ENCODE results near the gene ZEB2. TPM values are rescaled to one million over a fixed set of nuclear protein-coding genes. Genes with fewer than 3 reads are reported as not detected.
A peak's percentile ranks its signal among the peaks of the same experiment; 100 is the strongest.

ZEB2 gene
- total and polyA plus RNA-seq, 9 donors = 55.3 to 250 (median 174) TPM

GRCh38 chr2:144529841-144530240, 9.9 kb upstream of the ZEB2 start:
- Histone ChIP-seq H3K27me3 (no peaks in the 10 kb centered on the region), H3K36me3 (no peaks in the 10 kb centered on the region), H3K9me3 (no peaks in the 10 kb centered on the region), H3K4me3 (no peak overlapping the region), H3K27ac (no peak overlapping the region), H3K4me1 (ENCODE audit: insufficient read depth) (peaks cover 4% of the 10 kb centered on the region)
- intact Hi-C loops (cut with DNase I) = loop anchor here in 1 of 4 donors (10.0 kb wide), 1 partner anchor 1225 kb away; no protein-coding TSS in a partner anchor
- DNase-seq = no peak
- TF ChIP-seq POLR2A (IDR thresholded peaks at IDR 0.05) (no peak), CTCF (IDR thresholded peaks at IDR 0.05) (no peak), EP300 (IDR thresholded peaks at IDR 0.05) (no peak)
- WGBS, 3 donors = 53 to 60% (median 59%) methylated on average over 1 of the region's 1 CpG

GRCh38 chr2:144528108-144528507, 8.2 kb upstream of the ZEB2 start:
- Histone ChIP-seq H3K27ac (peak overlapping the region in 1 of 2 donors; percentile 1), H3K36me3 (no peaks in the 10 kb centered on the region), H3K4me1 (ENCODE audit: insufficient read depth) (peaks cover 4% of the 10 kb centered on the region), H3K27me3 (no peaks in the 10 kb centered on the region), H3K9me3 (no peaks in the 10 kb centered on the region), H3K4me3 (no peak overlapping the region)
- intact Hi-C loops (cut with DNase I) = loop anchor here in 1 of 4 donors (10.0 kb wide), 1 partner anchor 1227 kb away; no protein-coding TSS in a partner anchor
- TF ChIP-seq EP300 (IDR thresholded peaks at IDR 0.05) (no peak), POLR2A (IDR thresholded peaks at IDR 0.05) (no peak), CTCF (IDR thresholded peaks at IDR 0.05) (no peak)
- 59 to 80% (median 73%) methylated on average over 2 of the region's 2 CpGs for WGBS, 3 donors
- no peak for DNase-seq

DNA sequence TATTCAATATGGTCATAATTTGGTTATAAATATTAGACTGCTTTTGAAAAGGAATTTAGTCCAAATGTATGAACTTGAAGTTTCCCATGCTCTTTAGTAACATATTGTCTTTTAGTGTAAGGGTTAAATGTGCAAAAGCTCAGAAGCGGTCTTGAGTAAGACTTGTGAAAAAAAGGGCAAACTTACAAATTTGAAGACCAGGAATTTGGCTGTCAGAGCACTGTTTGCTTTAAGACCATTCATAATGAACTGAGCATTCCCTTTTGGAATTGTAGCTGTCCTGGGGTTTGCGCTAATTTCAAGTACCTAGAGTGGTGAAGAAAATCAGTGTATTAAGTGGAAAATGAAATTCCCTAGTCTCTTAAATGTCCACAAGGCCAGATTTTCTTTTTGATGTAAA, 6.9 kb upstream of the ZEB2 start:
- Histone ChIP-seq H3K27me3 (no peaks in the 10 kb centered on the region), H3K36me3 (no peaks in the 10 kb centered on the region), H3K9me3 (no peaks in the 10 kb centered on the region), H3K27ac (peak overlapping the region in 1 of 2 donors; percentile 1), H3K4me3 (no peak overlapping the region), H3K4me1 (ENCODE audit: insufficient read depth) (peaks cover 6% of the 10 kb centered on the region)
- no peak for DNase-seq
- intact Hi-C loops (cut with DNase I) = loop anchor here in 1 of 4 donors (10.0 kb wide), 1 partner anchor 1228 kb away; no protein-coding TSS in a partner anchor
- no peak for TF ChIP-seq POLR2A (IDR thresholded peaks at IDR 0.05)
- no peak for TF ChIP-seq CTCF (IDR thresholded peaks at IDR 0.05)
- no peak for TF ChIP-seq EP300 (IDR thresholded peaks at IDR 0.05)
- WGBS, 3 donors = 30 to 37% (median 33%) methylated on average over 2 of the region's 2 CpGs

GRCh38 chr2:144524118-144525009, 4.4 kb upstream of the ZEB2 start:
- Histone ChIP-seq H3K4me3 (peak overlapping the region; percentile 51), H3K4me1 (ENCODE audit: insufficient read depth) (peaks cover 6% of the 10 kb centered on the region), H3K27me3 (no peaks in the 10 kb centered on the region), H3K9me3 (no peaks in the 10 kb centered on the region), H3K36me3 (no peaks in the 10 kb centered on the region), H3K27ac (peak overlapping the region; percentile 90 to 93)
- intact Hi-C loops (cut with DNase I) = loop anchor here in 1 of 4 donors (5.0 to 10.0 kb wide), 2 partner anchors 1012 to 1230 kb away; no protein-coding TSS in a partner anchor
- peak; percentile 71 to 80 (median 77) for DNase-seq
- 1% methylated on average over 44 to 58 of the region's 58 CpGs for WGBS, 3 donors
- TF ChIP-seq EP300 (IDR thresholded peaks at IDR 0.05) = no peak
- TF ChIP-seq POLR2A (IDR thresholded peaks at IDR 0.05) = no peak
- no peak for TF ChIP-seq CTCF (IDR thresholded peaks at IDR 0.05)

All from ovary (tissue), 9 donors.